Head of caudate nucleus (tissue), 42 donors: ENCODE results near the gene CEP19.
"Not testable (repeated sequence)": the region's sequence is repeated elsewhere in the genome, so short reads cannot be mapped to it uniquely, and the experiment has no call there.

Experiments
- DNase-seq, 42 donors: peaks; one replicate each; pipeline versions ENCODE4 v3.0.0 to v3.0.0-alpha.2; 2020 to 2021; ENCODE audit warnings: mixed read lengths in 7 of 42
- intact Hi-C: fragments of 100-400 bp; cut with DNase I; formaldehyde crosslinking; loops from one replicate; pipeline ENCODE4 v1.15.0; 2022

Gene CEP19

DNA sequence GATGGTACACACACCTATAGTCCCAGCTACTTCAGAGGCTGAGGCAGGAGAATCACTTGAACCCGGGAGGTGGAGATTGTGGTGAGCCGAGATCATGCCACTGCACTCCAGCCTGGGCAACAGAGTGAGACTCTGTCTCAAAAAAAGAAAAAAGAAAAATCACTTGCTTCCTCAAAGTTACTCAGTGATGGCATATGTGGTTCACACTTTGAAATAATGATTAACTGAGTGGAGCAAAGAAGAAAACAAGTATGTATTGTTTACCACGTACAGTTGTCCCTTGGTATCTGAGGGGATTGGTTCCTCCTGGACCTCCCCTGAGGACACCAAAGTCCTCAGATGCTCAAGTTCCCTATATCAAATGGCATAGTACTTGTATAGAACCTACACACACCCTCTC, 5.1 kb upstream of the CEP19 start:
- not testable (repeated sequence) for DNase-seq
- intact Hi-C loops = loop anchor here (10.0 kb wide), 1 partner anchor 148 kb away; the partner anchor contains the start of gene SENP5

- intact Hi-C loops = loop anchor here (1.0 to 10.0 kb wide), 2 partner anchors 27 to 152 kb away; partner anchors contain the start of genes PAK2 and SENP5
- DNase-seq = peak in 38 of 42 donors; percentile 25 to 85 (median 69)
These were observed 714 bp upstream of the CEP19 start for GRCh38 chr3:196712514-196713413.

DNA sequence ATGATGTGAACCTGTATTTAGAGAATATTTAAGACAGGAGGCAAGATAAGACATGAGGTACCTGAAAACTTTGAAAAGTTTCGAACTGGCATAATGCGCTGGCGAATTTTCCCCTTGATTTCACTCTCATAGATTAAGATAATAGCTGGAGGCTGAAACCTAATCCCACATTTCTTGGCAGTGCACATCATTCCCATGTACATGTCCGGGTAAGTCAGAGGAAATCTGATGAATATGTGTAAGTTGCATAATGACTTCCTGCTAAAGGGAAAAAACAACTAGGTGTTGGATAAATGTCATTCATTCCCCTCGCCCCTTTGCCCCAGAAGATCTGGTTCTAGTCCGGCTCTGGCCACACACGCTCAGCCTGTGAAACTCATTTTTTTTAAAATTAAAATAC, 3.6 kb downstream of the CEP19 start:
- no peak for DNase-seq
- intact Hi-C loops = no loop called here

GRCh38 chr3:196707566-196707965, 4.5 kb downstream of the CEP19 start:
- no peak for DNase-seq
- intact Hi-C loops = no loop called here

GRCh38 chr3:196706731-196707130, 5.3 kb downstream of the CEP19 start:
- DNase-seq = no peak
- intact Hi-C loops = no loop called here

DNA sequence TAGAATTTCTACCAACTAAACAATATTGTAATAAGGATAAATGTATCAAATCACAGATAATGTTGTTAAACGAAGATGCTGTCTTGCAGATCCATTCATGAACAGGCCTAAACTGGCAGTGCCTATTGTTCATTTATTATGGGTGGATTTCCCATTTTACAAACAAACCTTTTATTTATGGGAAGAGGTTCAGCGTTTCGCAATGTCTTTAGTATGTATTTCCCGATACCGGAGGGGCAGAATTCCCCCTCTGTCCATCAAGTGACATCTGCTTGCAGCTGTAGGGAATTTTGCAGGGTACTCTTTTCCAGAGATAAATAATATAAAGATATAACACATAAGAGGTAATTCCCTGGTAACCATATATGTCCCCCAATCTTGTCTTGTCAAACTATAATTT, 5.7 kb downstream of the CEP19 start:
- DNase-seq = no peak
- intact Hi-C loops = no loop called here

- intact Hi-C loops = no loop called here
- DNase-seq = no peak
These were observed 11.2 kb downstream of the CEP19 start for GRCh38 chr3:196700801-196701200.

DNA sequence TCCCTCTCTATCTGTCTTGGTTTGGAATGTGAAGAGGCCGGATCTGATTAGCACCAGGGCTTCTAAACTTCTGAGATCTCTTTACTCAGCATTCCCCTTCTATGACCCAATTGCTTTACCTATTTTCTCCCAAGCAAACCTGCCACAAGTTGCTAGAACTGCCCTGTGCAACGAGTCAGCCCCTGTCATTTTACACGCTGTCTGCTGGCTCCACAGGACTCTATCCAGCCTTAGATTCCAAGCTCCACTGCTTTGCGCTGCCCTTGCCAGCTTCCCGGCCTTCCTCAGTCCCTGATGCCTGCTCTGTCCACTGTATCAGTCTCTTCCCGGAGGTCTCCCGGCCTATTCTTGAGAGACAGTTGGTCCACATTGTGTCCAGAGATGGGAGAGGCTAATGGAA, 12.3 kb downstream of the CEP19 start:
- DNase-seq = no peak
- intact Hi-C loops = no loop called here

DNA sequence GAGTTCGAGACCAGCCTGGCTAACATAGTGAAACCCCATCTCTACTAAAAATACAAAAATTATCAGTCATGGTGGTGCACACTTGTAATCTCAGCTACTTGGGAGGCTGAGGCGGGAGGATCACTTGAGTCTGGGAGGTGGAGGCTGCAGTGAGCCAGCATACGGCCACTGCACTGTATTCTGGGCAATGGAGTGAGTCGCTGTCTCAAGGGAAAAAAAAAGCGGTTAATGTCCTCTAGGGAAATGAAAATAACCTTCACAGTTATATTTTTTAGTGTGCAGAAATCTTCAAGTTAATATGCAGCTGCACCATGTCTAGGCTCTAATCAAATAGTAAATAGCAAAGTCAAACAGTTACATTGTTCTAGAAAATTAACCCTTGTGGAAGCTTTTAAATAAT, 14.8 kb downstream of the CEP19 start:
- peak in 1 of 42 donors; percentile 1 for DNase-seq
- intact Hi-C loops = no loop called here

DNA sequence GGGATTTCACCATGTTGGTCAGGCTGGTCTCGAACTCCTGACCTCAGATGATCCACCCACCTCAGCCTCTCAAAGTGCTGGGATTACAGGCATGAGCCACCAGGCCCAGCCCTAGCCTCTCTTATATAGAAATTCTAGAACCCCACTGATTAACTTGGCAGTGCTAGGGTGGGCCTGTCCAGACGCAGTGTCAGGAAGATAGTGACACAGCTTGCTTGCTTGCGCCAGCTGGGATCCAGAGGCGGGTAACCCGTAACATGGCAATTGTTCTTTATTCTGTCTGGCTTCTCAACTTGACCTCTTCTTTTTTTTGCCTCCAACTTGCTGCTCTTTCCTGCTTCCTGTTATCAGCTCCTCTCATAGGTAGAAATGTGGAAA, 16.2 kb downstream of the CEP19 start:
- intact Hi-C loops = no loop called here
- peak in 1 of 42 donors; percentile 2 for DNase-seq

DNA sequence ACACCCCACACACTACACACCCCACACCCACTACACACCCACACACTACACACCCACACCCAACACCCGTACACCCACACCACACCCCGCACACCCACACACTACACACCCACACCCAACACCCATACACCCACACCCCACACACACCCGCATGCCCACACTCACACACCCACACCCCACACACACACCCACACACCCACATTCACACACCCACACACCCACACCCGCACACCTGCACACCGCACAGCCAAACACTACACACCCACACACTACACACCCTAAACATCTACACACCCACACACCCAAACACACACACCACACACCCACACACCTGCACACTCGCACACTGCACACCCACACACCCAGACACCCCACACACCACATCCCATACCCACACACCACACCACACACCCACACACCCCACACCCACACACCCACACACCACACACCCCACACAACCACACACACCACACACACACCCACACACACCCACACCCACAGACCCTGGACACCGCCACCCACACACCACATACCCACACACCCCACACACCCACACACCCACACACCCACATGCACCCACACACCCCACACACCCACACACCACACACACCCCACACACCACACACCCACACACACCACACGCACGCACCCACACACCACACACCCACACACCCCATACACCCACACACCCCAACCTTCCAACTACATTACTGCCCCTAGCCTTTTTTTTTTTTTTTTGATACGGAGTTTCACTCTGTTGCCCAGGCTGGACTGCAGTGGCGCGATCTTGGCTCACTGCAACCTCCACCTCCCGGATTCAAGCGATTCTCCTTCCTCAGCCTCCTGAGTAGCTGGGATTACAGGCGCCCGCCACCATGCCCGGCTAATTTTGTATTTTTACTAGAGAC, 16.9 kb downstream of the CEP19 start:
- intact Hi-C loops = no loop called here
- DNase-seq = peak in 1 of 42 donors; percentile 22

DNA sequence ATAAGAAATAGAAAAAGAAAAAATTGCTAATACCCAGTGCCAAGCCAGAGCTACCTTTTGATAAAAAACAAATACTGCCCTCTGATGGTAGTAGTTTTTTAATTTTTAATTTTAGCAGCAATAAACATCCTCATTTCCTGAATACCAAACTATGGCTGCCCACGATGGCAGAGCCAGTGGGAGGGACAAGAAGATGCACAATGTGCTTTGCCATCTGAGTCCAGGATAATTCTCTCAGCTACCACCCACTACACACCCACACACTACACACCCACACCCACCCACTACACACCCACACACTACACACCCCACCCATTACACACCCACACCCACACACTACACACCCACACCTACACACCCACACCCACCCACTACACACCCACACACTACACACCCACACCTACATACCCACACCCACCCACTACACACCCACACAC, 17.8 kb downstream of the CEP19 start:
- intact Hi-C loops = no loop called here
- DNase-seq = peak in 1 of 42 donors; percentile 36

DNA sequence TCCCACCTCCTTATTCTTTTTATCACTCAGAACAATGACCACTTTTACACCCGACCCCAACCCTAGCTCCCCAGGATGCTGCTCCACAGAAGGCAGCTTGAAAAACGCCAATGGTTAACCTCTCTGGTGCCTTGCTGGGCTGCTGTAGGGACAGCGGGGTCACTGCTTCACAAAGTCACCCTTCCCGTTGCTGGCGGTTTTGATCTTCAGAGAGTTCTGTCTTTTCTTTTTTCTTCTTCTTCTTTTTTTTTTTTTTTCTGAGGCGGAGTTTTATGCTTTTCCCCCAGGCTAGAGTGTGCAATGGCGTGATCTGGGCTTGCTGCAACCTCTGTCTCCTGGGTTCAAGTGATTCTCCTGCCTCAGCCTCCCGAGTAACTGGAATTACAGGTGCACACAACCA, 20.7 kb downstream of the CEP19 start:
- intact Hi-C loops = no loop called here
- DNase-seq = no peak

- intact Hi-C loops = loop anchor here (5.0 kb wide), 1 partner anchor 78 kb away; no protein-coding TSS in a partner anchor
These were observed 21.9 kb downstream of the CEP19 start for GRCh38 chr3:196689941-196690660.

DNA sequence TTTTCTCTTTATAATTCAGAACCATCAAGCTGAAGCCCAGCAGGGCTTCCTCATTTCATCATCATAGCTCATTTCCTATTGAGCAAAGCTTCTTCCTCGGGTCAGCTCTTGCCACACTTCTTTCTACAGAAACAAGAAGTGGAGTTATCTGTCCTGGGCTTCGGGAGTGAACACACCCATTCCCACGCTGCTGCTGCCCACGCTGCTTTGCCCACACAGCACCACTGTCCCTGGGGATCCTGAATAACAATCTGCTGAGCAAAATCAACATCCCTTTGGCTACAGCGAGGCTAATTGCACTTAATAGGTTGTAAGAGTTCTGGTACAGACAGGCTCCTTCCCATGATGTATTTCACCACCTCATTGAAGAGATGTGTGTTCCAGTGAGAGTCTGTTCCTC, 23.7 kb downstream of the CEP19 start:
- peak in 13 of 42 donors; percentile 6 to 51 (median 26) for DNase-seq
- intact Hi-C loops = loop anchor here (5.0 kb wide), 1 partner anchor 76 kb away; no protein-coding TSS in a partner anchor

More at GRCh38 chr3:196689941-196690660, 21.9 kb downstream of the CEP19 start:
- DNase-seq = peak in 34 of 42 donors; percentile 11 to 84 (median 46)

- DNase-seq = no peak
- intact Hi-C loops = loop anchor here (5.0 kb wide), 1 partner anchor 74 kb away; no protein-coding TSS in a partner anchor
These were observed 25.6 kb downstream of the CEP19 start for GRCh38 chr3:196686436-196686835.

DNA sequence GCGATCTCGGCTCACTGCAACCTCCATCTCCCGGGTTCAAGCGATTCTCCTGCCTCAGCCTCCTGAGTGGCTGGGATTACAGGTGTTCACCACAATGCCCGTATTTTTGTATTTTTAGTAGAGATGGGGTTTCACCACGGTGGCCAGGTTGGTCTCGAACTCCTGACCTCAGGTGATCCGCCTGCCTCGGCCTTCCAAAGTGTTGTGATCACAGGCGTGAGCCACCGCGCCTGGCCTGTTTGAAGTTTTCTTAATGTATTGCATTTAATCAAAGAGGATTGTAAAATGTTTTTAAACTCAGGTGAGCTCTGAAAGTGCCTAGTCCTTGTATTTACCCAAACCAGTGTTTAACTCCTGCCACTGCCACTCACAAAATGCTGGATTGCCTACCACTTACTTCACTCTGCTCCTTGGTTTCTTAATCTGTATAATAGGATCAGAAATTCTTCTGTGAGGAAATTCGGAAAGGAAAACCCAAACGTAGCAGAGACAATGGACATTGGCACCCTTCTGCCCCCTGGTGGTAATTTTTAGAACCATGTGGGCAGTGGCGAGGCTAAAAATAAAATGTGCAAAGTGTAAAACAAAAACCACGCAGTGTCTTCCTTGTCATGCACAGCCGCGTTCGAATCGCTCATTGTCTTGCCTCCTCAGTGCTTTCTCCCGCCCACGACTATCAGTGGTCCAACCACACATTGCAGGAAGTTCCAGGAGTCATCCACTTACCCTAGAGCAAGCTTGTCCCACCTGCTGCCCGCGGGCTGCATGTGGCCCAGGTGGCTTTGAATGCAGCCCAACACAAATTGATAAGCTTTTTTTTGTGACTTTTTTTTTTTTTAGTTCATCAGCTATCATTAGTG, 27.3 kb downstream of the CEP19 start:
- DNase-seq = peak; percentile 20 to 87 (median 66)
- intact Hi-C loops = loop anchor here (5.0 kb wide), 1 partner anchor 72 kb away; no protein-coding TSS in a partner anchor

DNA sequence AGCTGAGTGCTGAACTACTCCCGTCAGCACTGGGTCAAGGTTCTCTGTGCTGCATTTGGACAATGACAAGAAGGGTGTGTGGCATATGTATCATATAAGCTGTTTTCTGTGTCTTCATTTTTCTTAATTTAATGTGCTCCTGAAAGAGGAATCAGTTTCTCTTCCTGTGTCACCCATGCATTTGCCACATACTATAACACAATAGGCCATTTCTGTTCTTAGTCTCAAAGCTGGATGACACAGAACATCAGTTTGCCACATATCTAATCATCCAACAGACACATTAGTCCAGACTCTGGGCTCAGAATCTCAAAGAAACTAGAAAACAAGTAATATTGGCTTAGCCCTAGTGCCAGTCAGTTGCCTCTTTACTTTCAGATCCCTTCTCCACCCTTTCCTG, 34.1 kb downstream of the CEP19 start:
- no peak for DNase-seq
- intact Hi-C loops = no loop called here
